ENCODE measurements around the gene MPDZ.

The MPDZ gene

GRCh38 chr9:13278368-13279246, 885 bp downstream of the MPDZ start (continued):
- TF ChIP-seq ZSCAN18 (tag by site-specific recombination; IDR thresholded peaks at IDR 0.05), result no peak
- TF ChIP-seq KLF1 (tag by site-specific recombination; IDR thresholded peaks at IDR 0.05), result no peak
- TF ChIP-seq ZNF133 (tag by site-specific recombination; IDR thresholded peaks at IDR 0.05), result no peak
- TF ChIP-seq ZNF76 (tag by site-specific recombination; IDR thresholded peaks at IDR 0.05; ENCODE audit: borderline replicate concordance, low read depth), result 0 out of 2 replicates have a peak, but pooled peaks have one; percentile 50
- TF ChIP-seq SCRT1 (tag by site-specific recombination; IDR thresholded peaks at IDR 0.05; ENCODE audit: borderline replicate concordance), result 0 out of 2 replicates have a peak, but pooled peaks have one; percentile 36
- no peak for TF ChIP-seq ZNF248 (tag by site-specific recombination; IDR thresholded peaks at IDR 0.05)
- no peak for TF ChIP-seq ZNF132 (tag by site-specific recombination; IDR thresholded peaks at IDR 0.05; ENCODE audit: borderline replicate concordance)
- TF ChIP-seq ZNF366 (tag by site-specific recombination; conservative IDR thresholded peaks at IDR 0.05), result no peak
- no peak for TF ChIP-seq MEIS1 (CRISPR knock-in tag; IDR thresholded peaks at IDR 0.05; ENCODE audit: borderline replicate concordance)
- TF ChIP-seq SP3 (tag by site-specific recombination; IDR thresholded peaks at IDR 0.05), result no peak
- no peak for TF ChIP-seq ZNF621 (tag by site-specific recombination; IDR thresholded peaks at IDR 0.05)
- TF ChIP-seq ZNF701 (tag by site-specific recombination; IDR thresholded peaks at IDR 0.05), result no peak
- TF ChIP-seq KLF8 (tag by site-specific recombination; IDR thresholded peaks at IDR 0.05), result 0 out of 2 replicates have a peak, but pooled peaks have one; percentile 15
- TF ChIP-seq YY2 (tag by site-specific recombination; IDR thresholded peaks at IDR 0.05), result no peak
- TF ChIP-seq KLF10 (tag by site-specific recombination; IDR thresholded peaks at IDR 0.05), result no peak
- TF ChIP-seq ZBTB44 (tag by site-specific recombination; IDR thresholded peaks at IDR 0.05), result no peak
- TF ChIP-seq ZNF221 (tag by site-specific recombination; IDR thresholded peaks at IDR 0.05; ENCODE audit: borderline replicate concordance), result no peak
- TF ChIP-seq ZNF121 (tag by site-specific recombination; IDR thresholded peaks at IDR 0.05), result no peak
- TF ChIP-seq SP7 (tag by site-specific recombination; IDR thresholded peaks at IDR 0.05), result no peak
- TF ChIP-seq ZNF596 (tag by site-specific recombination; IDR thresholded peaks at IDR 0.05), result no peak
- no peak for TF ChIP-seq ZNF423 (tag by site-specific recombination; IDR thresholded peaks at IDR 0.05)
- no peak for TF ChIP-seq OVOL3 (tag by site-specific recombination; IDR thresholded peaks at IDR 0.05)
- no peak for TF ChIP-seq ZNF660 (tag by site-specific recombination; IDR thresholded peaks at IDR 0.05)
- no peak; the same call in 1 of the 2 replicates for TF ChIP-seq SP2 (tag by site-specific recombination; IDR thresholded peaks at IDR 0.05)
- TF ChIP-seq ZNF354C (tag by site-specific recombination; IDR thresholded peaks at IDR 0.05; ENCODE audit: borderline replicate concordance, low read depth), result no peak
- no peak for TF ChIP-seq TSHZ1 (tag by site-specific recombination; IDR thresholded peaks at IDR 0.05; ENCODE audit: borderline replicate concordance)
- peak; percentile 75 for TF ChIP-seq GLIS1 (tag by site-specific recombination; IDR thresholded peaks at IDR 0.05)
- TF ChIP-seq BCL6B (tag by site-specific recombination; IDR thresholded peaks at IDR 0.05), result no peak
- TF ChIP-seq BCL11A (tag by site-specific recombination; IDR thresholded peaks at IDR 0.05; ENCODE audit: low read depth), result no peak
- TF ChIP-seq ZNF513 (tag by site-specific recombination; IDR thresholded peaks at IDR 0.05), result no peak
- TF ChIP-seq ZNF514 (tag by site-specific recombination; IDR thresholded peaks at IDR 0.05), result no peak
